A673 (cell line): ENCODE data around the gene C17orf78. TPM values are rescaled to one million over a fixed set of nuclear protein-coding genes. Genes with fewer than 3 reads are reported as not detected.

Source experiments
- BruUV-seq: library from RNA; stranded (reverse); fragments of 400-500 nt; replicated peaks from 2 replicates; lab custom pipeline; 2021; lab: Mats Ljungman, UMichigan
- CTCF ChIA-PET: fragments of 300-600 bp; sonication (Branson Sonifier 250); formaldehyde crosslinking; loops from one replicate; lab custom pipeline; 2022; ENCODE audit warnings: antibody characterized with exemption; lab: Charles Lee
- POLR2A ChIA-PET: fragments of 300-600 bp; sonication (Branson Sonifier 250); formaldehyde crosslinking; loops from one replicate; lab custom pipeline; 2022; ENCODE audit warnings: antibody characterized with exemption; ENCODE audit not compliant: low non-redundant PET; lab: Charles Lee
- DNase-seq: peaks from one replicate; pipeline ENCODE4 v3.0.0-alpha.2; 2015; ENCODE audit warnings: low spot score
- H3K27ac ChIP-seq: fragments of 200-600 bp; sonication (generic); 2 replicates; pipeline ENCODE4 v1.5.1; 2016; ENCODE audit warnings: mixed run types, low read depth, mild to moderate bottlenecking, mixed read lengths, antibody characterized with exemption, low read length; ENCODE audit not compliant: poor library complexity, severe bottlenecking
- H3K27me3 ChIP-seq: fragments of 200-600 bp; sonication (generic); replicated peaks from 2 replicates; pipeline ENCODE4 v1.6.1; 2017; ENCODE audit warnings: mixed run types, low read depth, mild to moderate bottlenecking, mixed read lengths, antibody characterized with exemption, low read length; ENCODE audit not compliant: insufficient read depth, poor library complexity
- H3K36me3 ChIP-seq: fragments of 200-600 bp; sonication (generic); 2 replicates; pipeline ENCODE4 v1.6.1; 2016; ENCODE audit warnings: mixed run types, mild to moderate bottlenecking, mixed read lengths, antibody characterized with exemption, low read length; ENCODE audit not compliant: insufficient read depth, poor library complexity, severe bottlenecking
- H3K4me1 ChIP-seq: fragments of 200-600 bp; sonication (generic); 2 replicates; pipeline ENCODE4 v1.6.1; 2017; ENCODE audit warnings: mixed run types, mild to moderate bottlenecking, mixed read lengths, antibody characterized with exemption, low read length; ENCODE audit not compliant: insufficient read depth, poor library complexity, severe bottlenecking
- H3K4me3 ChIP-seq: fragments of 200-600 bp; sonication (generic); 2 replicates; pipeline ENCODE4 v1.5.1; 2016; ENCODE audit warnings: low read depth, mixed run types, mild to moderate bottlenecking, mixed read lengths, low read length; ENCODE audit not compliant: poor library complexity, severe bottlenecking
- H3K9me3 ChIP-seq: fragments of 200-600 bp; sonication (generic); 2 replicates; pipeline ENCODE4 v1.6.1; 2016; ENCODE audit warnings: mixed run types, low read depth, mild to moderate bottlenecking, mixed read lengths, antibody characterized with exemption, low read length; ENCODE audit not compliant: poor library complexity, severe bottlenecking
- CTCF ChIP-seq: fragments of 300-800, 200-600 bp; sonication (generic); conservative IDR thresholded peaks from 2 replicates; pipeline ENCODE4 v1.5.1; 2017; ENCODE audit warnings: low read depth, mild to moderate bottlenecking, antibody characterized with exemption, low read length, moderate library complexity, mixed read lengths
- EZH2 ChIP-seq: fragments of 200-600 bp; sonication (generic); IDR thresholded peaks from 2 replicates; pipeline ENCODE4 v1.6.1; 2017; ENCODE audit warnings: borderline replicate concordance, low read depth, mild to moderate bottlenecking, mixed read lengths, antibody characterized with exemption, low read length; ENCODE audit not compliant: poor library complexity, severe bottlenecking
- intact Hi-C: fragments of 100-400 bp; cut with micrococcal nuclease; formaldehyde crosslinking; loops from one replicate; pipeline ENCODE4 v1.10.0; 2022; ENCODE audit not compliant: unreplicated experiment
- total RNA-seq: library from RNA; stranded (reverse); gene quantifications from 2 replicates; pipeline ENCODE4 v1.2.3, GENCODE V29; 2021

The C17orf78 gene
- total RNA-seq, 1 experiment from 2014 or later: not detected

GRCh38 chr17:37339321-37339720, 36.5 kb upstream of the C17orf78 start:
- no peaks in the 10 kb centered on the region for H3K9me3 ChIP-seq
- no peak for TF ChIP-seq EZH2
- no peak for TF ChIP-seq CTCF
- CTCF ChIA-PET: no interaction called here
- no peak overlapping the region for H3K4me3 ChIP-seq
- intact Hi-C loops: no loop called here
- no peaks in the 10 kb centered on the region for H3K36me3 ChIP-seq
- BruUV-seq: no TSS peak
- DNase-seq: no peak
- POLR2A ChIA-PET: no interaction called here
- H3K27me3 ChIP-seq: no peaks in the 10 kb centered on the region
- H3K4me1 ChIP-seq: no peaks in the 10 kb centered on the region
- no peak overlapping the region for H3K27ac ChIP-seq

- BruUV-seq: no TSS peak
- no peak for DNase-seq
- POLR2A ChIA-PET: no interaction called here
- intact Hi-C loops: no loop called here
- Histone ChIP-seq H3K27me3 (no peaks in the 10 kb centered on the region), H3K9me3 (no peaks in the 10 kb centered on the region), H3K27ac (no peak overlapping the region), H3K36me3 (no peaks in the 10 kb centered on the region), H3K4me1 (no peaks in the 10 kb centered on the region), H3K4me3 (no peak overlapping the region)
- CTCF ChIA-PET: no interaction called here
- TF ChIP-seq CTCF (no peak), EZH2 (no peak)
Observed at GRCh38 chr17:37340804-37341203, 35.0 kb upstream of the C17orf78 start.

GRCh38 chr17:37342589-37342988, 33.2 kb upstream of the C17orf78 start:
- H3K27me3 ChIP-seq: no peaks in the 10 kb centered on the region
- ChIA-PET POLR2A (no interaction called here), CTCF (no interaction called here)
- BruUV-seq: no TSS peak
- DNase-seq: no peak
- intact Hi-C loops: no loop called here
- TF ChIP-seq EZH2 (no peak), CTCF (no peak)
- no peaks in the 10 kb centered on the region for H3K4me1 ChIP-seq
- no peaks in the 10 kb centered on the region for H3K9me3 ChIP-seq
- no peaks in the 10 kb centered on the region for H3K36me3 ChIP-seq
- no peak overlapping the region for H3K4me3 ChIP-seq
- no peak overlapping the region for H3K27ac ChIP-seq
